Activated T-cell treated with anti-CD3 and anti-CD28 coated beads, Interleukin-2, amount 50 U/mL, for 4 hours (primary cell): ENCODE measurements around the gene GRM5. TPM values are rescaled to one million over a fixed set of nuclear protein-coding genes. Genes with fewer than 3 reads are reported as not detected.

Experiments used
- ATAC-seq, 2 donors: fragments of 200-7000 bp; cut with Tn5 transposase; one replicate each; pipeline ENCODE4 v1.10.0; 2021
- DNase-seq: peaks from one replicate; pipeline ENCODE4 v3.0.0-alpha.2; 2020
- H3K27me3 Mint-ChIP-seq: one replicate; pipeline ENCODE4 v1.8.0; 2021; ENCODE audit warnings: low read depth, mixed read lengths
- H3K36me3 Mint-ChIP-seq: one replicate; pipeline ENCODE4 v1.8.0; 2022; ENCODE audit warnings: mixed read lengths; ENCODE audit not compliant: insufficient read depth
- H3K4me1 Mint-ChIP-seq: one replicate; pipeline ENCODE4 v1.8.0; 2021; ENCODE audit warnings: low read depth, mixed read lengths
- H3K4me3 Mint-ChIP-seq: one replicate; pipeline ENCODE4 v1.8.0; 2021; ENCODE audit warnings: mild to moderate bottlenecking, moderate library complexity, mixed read lengths
- H3K9me3 Mint-ChIP-seq: one replicate; pipeline ENCODE4 v1.8.0; 2021; ENCODE audit warnings: mixed read lengths
- total RNA-seq, 3 donors: library from RNA; stranded (reverse); gene quantifications; one replicate each; pipeline ENCODE4 v1.2.1, GENCODE V29; 2021

Gene GRM5
- total RNA-seq, 3 donors from 2014 or later = not detected

- ATAC-seq (no peak), DNase-seq (no peak)
- Mint-ChIP-seq H3K9me3 (no peaks in the 10 kb centered on the region), H3K4me3 (no peak overlapping the region), H3K36me3 (no peaks in the 10 kb centered on the region), H3K27me3 (no peaks in the 10 kb centered on the region), H3K4me1 (no peaks in the 10 kb centered on the region)
Observed at GRCh38 chr11:88619071-88619425, 446.7 kb downstream of the GRM5 start.

GRCh38 chr11:88618327-88619070 lies 447.3 kb downstream of the GRM5 start:
- H3K27me3 Mint-ChIP-seq = no peaks in the 10 kb centered on the region

GRCh38 chr11:88617226-88617625 lies 448.6 kb downstream of the GRM5 start:
- H3K27me3 Mint-ChIP-seq = no peaks in the 10 kb centered on the region
- H3K4me1 Mint-ChIP-seq = no peaks in the 10 kb centered on the region

More at GRCh38 chr11:88618327-88619070, 447.3 kb downstream of the GRM5 start:
- Mint-ChIP-seq H3K4me1 (no peaks in the 10 kb centered on the region), H3K4me3 (no peak overlapping the region), H3K36me3 (no peaks in the 10 kb centered on the region), H3K9me3 (no peaks in the 10 kb centered on the region)
- ATAC-seq (no peak), DNase-seq (no peak)

GRCh38 chr11:88604260-88604659 lies 461.5 kb downstream of the GRM5 start:
- Mint-ChIP-seq H3K4me3 (no peak overlapping the region), H3K9me3 (no peaks in the 10 kb centered on the region), H3K27me3 (no peaks in the 10 kb centered on the region), H3K4me1 (no peaks in the 10 kb centered on the region), H3K36me3 (no peaks in the 10 kb centered on the region)
- ATAC-seq (no peak), DNase-seq (no peak)

More at GRCh38 chr11:88617226-88617625, 448.6 kb downstream of the GRM5 start:
- H3K4me3 Mint-ChIP-seq = no peak overlapping the region
- H3K9me3 Mint-ChIP-seq = no peaks in the 10 kb centered on the region
- DNase-seq (no peak), ATAC-seq (no peak)
- H3K36me3 Mint-ChIP-seq = no peaks in the 10 kb centered on the region

- DNase-seq (no peak), ATAC-seq (no peak)
- peaks cover 3% of the 10 kb centered on the region for H3K4me1 Mint-ChIP-seq
- no peaks in the 10 kb centered on the region for H3K27me3 Mint-ChIP-seq
- no peaks in the 10 kb centered on the region for H3K9me3 Mint-ChIP-seq
- H3K4me3 Mint-ChIP-seq = no peak overlapping the region
- H3K36me3 Mint-ChIP-seq = no peaks in the 10 kb centered on the region
Observed at GRCh38 chr11:88603091-88603867, 462.5 kb downstream of the GRM5 start.

GRCh38 chr11:88597387-88597786 lies 468.4 kb downstream of the GRM5 start:
- Mint-ChIP-seq H3K4me3 (no peak overlapping the region), H3K9me3 (no peaks in the 10 kb centered on the region), H3K4me1 (peaks cover 8% of the 10 kb centered on the region), H3K36me3 (no peaks in the 10 kb centered on the region), H3K27me3 (no peaks in the 10 kb centered on the region)
- DNase-seq (no peak), ATAC-seq (no peak)

GRCh38 chr11:88596786-88597185 lies 469.0 kb downstream of the GRM5 start:
- H3K36me3 Mint-ChIP-seq = no peaks in the 10 kb centered on the region
- H3K9me3 Mint-ChIP-seq = no peaks in the 10 kb centered on the region
- DNase-seq (no peak), ATAC-seq (no peak)
- no peak overlapping the region for H3K4me3 Mint-ChIP-seq
- peaks cover 8% of the 10 kb centered on the region for H3K4me1 Mint-ChIP-seq
- no peaks in the 10 kb centered on the region for H3K27me3 Mint-ChIP-seq

GRCh38 chr11:88594274-88594950 lies 471.4 kb downstream of the GRM5 start:
- DNase-seq = no peak
- no peaks in the 10 kb centered on the region for H3K9me3 Mint-ChIP-seq
- H3K27me3 Mint-ChIP-seq = no peaks in the 10 kb centered on the region
- H3K36me3 Mint-ChIP-seq = no peaks in the 10 kb centered on the region
- no peak overlapping the region for H3K4me3 Mint-ChIP-seq
- H3K4me1 Mint-ChIP-seq = peaks cover 8% of the 10 kb centered on the region
- ATAC-seq = no peak

- H3K27me3 Mint-ChIP-seq = no peaks in the 10 kb centered on the region
Observed at GRCh38 chr11:88590361-88590760, 475.4 kb downstream of the GRM5 start.

GRCh38 chr11:88583251-88583650 lies 482.5 kb downstream of the GRM5 start:
- H3K27me3 Mint-ChIP-seq = peaks cover 13% of the 10 kb centered on the region
- H3K9me3 Mint-ChIP-seq = no peaks in the 10 kb centered on the region
- H3K4me3 Mint-ChIP-seq = no peak overlapping the region

More at GRCh38 chr11:88590361-88590760, 475.4 kb downstream of the GRM5 start:
- Mint-ChIP-seq H3K36me3 (no peaks in the 10 kb centered on the region), H3K9me3 (no peaks in the 10 kb centered on the region), H3K4me1 (no peaks in the 10 kb centered on the region), H3K4me3 (no peak overlapping the region)
- DNase-seq (no peak), ATAC-seq (no peak)

GRCh38 chr11:88579466-88579865 lies 486.3 kb downstream of the GRM5 start:
- Mint-ChIP-seq H3K36me3 (no peaks in the 10 kb centered on the region), H3K4me1 (no peaks in the 10 kb centered on the region), H3K9me3 (no peaks in the 10 kb centered on the region), H3K27me3 (peaks cover 13% of the 10 kb centered on the region), H3K4me3 (no peak overlapping the region)
- DNase-seq (no peak), ATAC-seq (no peak)

More at GRCh38 chr11:88583251-88583650, 482.5 kb downstream of the GRM5 start:
- ATAC-seq = no peak
- no peak for DNase-seq
- Mint-ChIP-seq H3K4me1 (no peaks in the 10 kb centered on the region), H3K36me3 (no peaks in the 10 kb centered on the region)

GRCh38 chr11:88576741-88577140 lies 489.0 kb downstream of the GRM5 start:
- DNase-seq (no peak), ATAC-seq (no peak)
- H3K27me3 Mint-ChIP-seq = peaks cover 9% of the 10 kb centered on the region
- no peaks in the 10 kb centered on the region for H3K36me3 Mint-ChIP-seq
- no peak overlapping the region for H3K4me3 Mint-ChIP-seq
- H3K9me3 Mint-ChIP-seq = no peaks in the 10 kb centered on the region
- H3K4me1 Mint-ChIP-seq = no peaks in the 10 kb centered on the region

- ATAC-seq (no peak), DNase-seq (no peak)
- Mint-ChIP-seq H3K4me1 (no peaks in the 10 kb centered on the region), H3K9me3 (no peaks in the 10 kb centered on the region), H3K27me3 (peaks cover 9% of the 10 kb centered on the region), H3K36me3 (no peaks in the 10 kb centered on the region), H3K4me3 (no peak overlapping the region)
Observed at GRCh38 chr11:88575916-88576315, 489.9 kb downstream of the GRM5 start.

GRCh38 chr11:88569342-88569741 lies 496.4 kb downstream of the GRM5 start:
- Mint-ChIP-seq H3K27me3 (no peaks in the 10 kb centered on the region), H3K4me1 (no peaks in the 10 kb centered on the region), H3K4me3 (no peak overlapping the region), H3K36me3 (no peaks in the 10 kb centered on the region), H3K9me3 (no peaks in the 10 kb centered on the region)
- no peak for ATAC-seq
- DNase-seq = no peak
